GM12874 (cell line): ENCODE measurements around the gene GFPT2.

Experiments
- TF ChIP-seq, protein P1 (sequence below): IDR thresholded peaks from 2 replicates; pipeline ENCODE4 v1.5.1; 2011; ENCODE audit warnings: low read depth, mild to moderate bottlenecking, control low read depth, low read length, moderate library complexity; ENCODE audit not compliant: insufficient read depth

GFPT2 gene

DNA sequence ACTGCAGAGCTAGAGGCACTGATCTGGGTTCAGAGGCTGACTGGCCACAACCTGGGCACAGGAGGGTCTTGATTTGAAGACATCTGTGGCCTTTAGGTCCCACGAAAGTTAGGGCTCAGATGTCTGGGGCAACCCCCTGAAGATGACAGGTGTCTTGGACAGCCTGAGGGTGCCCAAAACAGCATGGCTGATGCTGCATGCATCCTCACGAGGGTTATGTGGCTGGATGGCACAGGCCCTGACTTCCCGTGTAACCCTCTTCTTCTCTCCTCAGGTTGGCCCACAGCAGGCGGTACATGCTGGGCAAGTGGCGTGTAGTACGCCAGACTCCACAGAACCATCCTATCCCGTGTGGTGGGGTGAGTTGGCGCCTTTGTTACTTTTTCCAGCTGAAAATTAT lies 29.8 kb upstream of the GFPT2 start:
- TF ChIP-seq, protein P1, sequence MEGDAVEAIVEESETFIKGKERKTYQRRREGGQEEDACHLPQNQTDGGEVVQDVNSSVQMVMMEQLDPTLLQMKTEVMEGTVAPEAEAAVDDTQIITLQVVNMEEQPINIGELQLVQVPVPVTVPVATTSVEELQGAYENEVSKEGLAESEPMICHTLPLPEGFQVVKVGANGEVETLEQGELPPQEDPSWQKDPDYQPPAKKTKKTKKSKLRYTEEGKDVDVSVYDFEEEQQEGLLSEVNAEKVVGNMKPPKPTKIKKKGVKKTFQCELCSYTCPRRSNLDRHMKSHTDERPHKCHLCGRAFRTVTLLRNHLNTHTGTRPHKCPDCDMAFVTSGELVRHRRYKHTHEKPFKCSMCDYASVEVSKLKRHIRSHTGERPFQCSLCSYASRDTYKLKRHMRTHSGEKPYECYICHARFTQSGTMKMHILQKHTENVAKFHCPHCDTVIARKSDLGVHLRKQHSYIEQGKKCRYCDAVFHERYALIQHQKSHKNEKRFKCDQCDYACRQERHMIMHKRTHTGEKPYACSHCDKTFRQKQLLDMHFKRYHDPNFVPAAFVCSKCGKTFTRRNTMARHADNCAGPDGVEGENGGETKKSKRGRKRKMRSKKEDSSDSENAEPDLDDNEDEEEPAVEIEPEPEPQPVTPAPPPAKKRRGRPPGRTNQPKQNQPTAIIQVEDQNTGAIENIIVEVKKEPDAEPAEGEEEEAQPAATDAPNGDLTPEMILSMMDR: no peak

DNA sequence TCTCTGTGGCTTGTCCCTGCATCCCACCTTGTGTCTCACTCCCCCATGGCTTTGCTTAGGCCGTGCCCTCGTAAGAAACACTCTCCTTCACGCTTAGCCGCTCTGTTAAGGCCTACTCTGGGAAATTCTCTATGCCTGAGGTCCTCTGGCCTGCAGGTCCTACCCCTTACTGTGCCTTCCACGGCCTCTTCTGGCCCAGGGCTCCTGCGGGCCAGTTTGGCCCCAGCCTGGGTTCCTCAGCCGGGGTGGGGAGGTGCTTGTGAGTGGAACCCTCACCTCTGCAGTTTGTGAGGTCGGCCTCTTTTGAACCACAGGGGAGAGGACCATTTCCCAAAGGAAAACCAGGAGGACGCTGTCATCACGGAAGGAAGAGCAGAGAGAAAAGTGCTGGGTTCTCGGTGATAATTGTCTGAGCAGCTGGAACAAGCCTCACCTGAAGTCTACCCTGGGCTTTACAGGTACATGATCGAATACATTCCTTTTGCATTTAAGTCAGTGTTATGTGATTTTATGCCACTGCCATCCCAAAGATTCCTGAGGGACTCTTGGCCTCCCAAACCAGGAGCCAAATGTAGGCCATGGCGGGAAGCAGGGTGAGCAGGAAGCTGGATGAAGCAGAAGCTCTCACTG lies 28.8 kb upstream of the GFPT2 start:
- TF ChIP-seq, protein P1: no peak

DNA sequence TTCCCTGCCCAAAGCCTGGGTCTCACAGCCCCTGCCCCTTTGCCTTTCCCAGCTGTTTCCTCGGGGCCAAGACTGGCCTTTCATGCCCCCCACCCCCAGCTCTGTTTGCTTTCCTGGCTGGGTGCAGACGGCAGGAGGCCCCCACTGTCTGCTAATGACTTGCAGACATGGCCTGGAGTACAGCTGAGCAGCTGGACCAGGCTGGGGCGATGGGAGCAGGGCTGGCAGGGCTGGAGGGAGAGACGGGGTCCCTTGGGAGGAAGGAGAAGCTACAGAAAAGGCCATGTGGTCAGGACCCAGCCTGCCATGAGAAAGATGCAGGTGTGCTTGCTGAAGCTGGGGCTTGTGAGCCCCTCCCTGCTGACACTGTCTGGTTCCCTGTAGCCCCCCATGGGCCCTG lies 28.3 kb upstream of the GFPT2 start:
- TF ChIP-seq, protein P1: no peak

DNA sequence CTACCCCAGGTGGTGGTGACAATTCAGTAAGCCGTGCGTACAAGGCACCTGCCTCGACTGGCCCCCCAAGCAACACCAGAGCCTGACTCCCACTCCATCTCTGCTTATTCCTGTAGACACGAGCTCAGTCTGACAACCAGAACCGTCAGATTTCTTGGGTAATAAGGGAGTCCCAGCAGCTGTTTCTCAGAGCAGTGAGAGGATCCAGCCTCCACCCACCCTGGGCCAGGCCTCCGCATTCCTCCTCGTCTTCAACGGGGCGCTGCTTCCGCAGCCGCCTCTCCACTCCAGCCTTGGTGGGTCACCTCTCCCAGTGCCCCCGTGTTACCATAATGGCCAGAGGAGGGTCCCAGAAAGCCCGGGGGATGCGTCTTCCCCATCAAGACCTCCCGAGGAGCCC lies 27.7 kb upstream of the GFPT2 start:
- TF ChIP-seq, protein P1: no peak

DNA sequence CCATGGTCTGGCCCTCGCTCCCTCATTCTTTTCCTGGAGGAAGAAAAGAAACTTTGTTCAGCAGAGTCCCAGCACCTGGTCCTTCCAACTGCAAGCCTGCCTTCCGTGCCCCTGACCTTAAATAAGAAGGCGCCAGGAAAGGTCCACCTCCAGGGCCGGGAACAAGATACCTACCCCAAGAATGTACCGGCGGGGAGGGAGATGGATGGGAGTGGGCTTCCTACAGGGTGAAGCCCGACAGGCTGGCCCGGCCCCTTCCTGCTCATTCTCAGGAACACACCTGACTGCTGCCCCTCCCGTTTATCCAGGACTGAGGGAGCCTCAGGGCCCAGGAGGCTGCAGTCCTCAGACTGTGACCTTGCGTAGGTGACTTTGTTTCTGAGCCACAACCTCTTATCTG lies 27.3 kb upstream of the GFPT2 start:
- TF ChIP-seq, protein P1: no peak

DNA sequence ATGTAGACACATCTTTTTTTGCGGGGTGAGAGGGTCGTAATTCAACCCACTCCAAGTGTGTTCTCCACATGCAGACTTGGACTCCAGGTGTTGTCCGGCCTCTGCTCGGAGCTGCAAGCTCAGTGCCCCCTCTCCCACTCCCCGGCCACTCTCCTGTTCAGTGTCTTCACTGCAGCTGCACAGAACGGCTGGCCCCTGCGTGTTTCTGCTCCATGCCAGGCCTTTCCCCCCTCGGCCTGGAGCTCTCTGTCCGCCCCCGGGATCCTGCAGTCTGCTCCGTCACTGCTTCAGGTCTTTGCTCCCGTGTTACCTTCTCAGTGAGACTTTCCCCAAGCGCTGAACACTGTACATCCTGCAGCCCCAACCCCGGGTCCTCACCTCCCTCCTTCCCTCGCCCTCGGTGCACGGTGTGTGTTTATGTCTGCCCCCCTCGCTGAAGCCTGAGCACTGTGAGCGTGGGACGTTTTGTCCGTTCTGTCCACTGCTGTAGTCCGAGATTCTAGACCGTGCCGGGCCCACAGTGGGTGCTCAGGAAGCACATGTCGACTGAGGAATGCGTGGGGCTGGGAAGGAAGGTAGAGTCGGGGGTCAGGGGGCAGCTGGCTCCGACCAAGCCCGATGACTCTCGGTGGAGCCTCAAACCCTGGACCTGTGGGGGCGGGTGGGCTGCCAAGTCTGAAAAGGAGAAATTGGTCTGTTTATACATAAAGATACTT lies 26.4 kb upstream of the GFPT2 start:
- TF ChIP-seq, protein P1: no peak

DNA sequence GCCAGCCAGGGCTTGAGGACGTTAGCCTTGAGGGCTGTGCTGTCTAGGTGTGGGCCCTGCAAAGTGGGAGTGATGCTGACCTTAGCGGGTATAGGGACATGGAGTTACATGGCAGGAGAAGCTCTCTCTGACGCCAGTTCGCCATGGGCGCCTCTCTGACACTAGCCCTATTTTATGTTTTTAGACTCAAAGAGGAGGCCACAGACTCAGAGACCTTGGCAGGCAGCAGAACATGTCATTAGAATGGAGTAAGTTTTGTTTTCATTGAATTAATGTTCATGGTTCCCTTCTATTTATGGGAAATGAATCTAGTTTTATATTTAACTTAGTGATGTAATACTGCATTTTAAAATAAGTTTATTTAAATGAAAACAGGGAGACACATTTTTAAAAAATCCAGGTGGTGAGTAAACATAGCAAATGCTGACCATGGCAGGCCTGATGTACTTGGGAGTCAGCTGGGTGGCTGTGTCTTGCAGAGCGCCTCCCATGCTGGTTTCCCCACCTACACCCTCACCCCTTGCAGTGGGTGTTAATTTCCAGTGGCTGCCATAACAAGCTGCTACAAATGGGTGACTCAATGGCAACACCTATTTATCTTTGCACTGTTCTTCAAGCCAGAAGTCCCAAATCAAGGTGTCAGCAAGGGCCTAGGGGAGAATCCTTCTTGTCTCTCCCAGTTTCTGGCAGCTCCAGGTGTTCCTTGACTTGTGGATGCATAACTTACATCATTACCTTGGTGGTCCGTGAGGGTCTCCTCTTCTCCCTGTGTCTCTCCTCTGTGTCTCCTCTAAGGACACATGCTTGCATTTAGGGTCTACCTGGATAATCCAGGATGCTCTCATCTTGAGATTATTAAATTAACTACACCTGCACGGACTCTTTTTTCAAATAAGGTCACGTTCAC lies 25.6 kb upstream of the GFPT2 start:
- TF ChIP-seq, protein P1: no peak
